Activated CD4-positive, alpha-beta T cell treated with anti-CD3 and anti-CD28 coated beads, Interleukin-2, amount 50 U/mL, for 1 hour (primary cell): ENCODE results near the gene THAP10.
"Not testable (repeated sequence)": the region's sequence is repeated elsewhere in the genome, so short reads cannot be mapped to it uniquely, and the experiment has no call there.

ENCODE experiments used
- DNase-seq: peaks from one replicate; pipeline ENCODE4 v3.0.0-alpha.2; 2020

THAP10 gene

GRCh38 chr15:70892002-70892911 is at the start of gene THAP10, which contains the start of gene LRRC49:
Gene THAP10, minus strand, starts transcription at chr15:70892433. Its CDS starts 161 bp downstream, at chr15:70892272.
Gene LRRC49, plus strand, starts transcription at chr15:70892826. Its CDS starts 69 bp downstream, at chr15:70892895.
- DNase-seq, result no peak

GRCh38 chr15:70936326-70936725 is 44.1 kb upstream of the THAP10 start:
- no peak for DNase-seq

GRCh38 chr15:70935631-70936030 is 43.4 kb upstream of the THAP10 start:
- DNase-seq, result no peak

- DNase-seq, result no peak
These were observed 41.2 kb upstream of the THAP10 start for GRCh38 chr15:70933411-70933810.

GRCh38 chr15:70932397-70932796 is 40.2 kb upstream of the THAP10 start:
- DNase-seq, result no peak

GRCh38 chr15:70931821-70932220 is 39.6 kb upstream of the THAP10 start:
- no peak for DNase-seq

GRCh38 chr15:70926914-70927313 is 34.7 kb upstream of the THAP10 start:
- not testable (repeated sequence) for DNase-seq

- no peak for DNase-seq
These were observed 31.3 kb upstream of the THAP10 start for GRCh38 chr15:70923311-70924080.

- DNase-seq, result no peak
These were observed 29.9 kb upstream of the THAP10 start for GRCh38 chr15:70922119-70922518.

GRCh38 chr15:70920981-70921696 is 28.9 kb upstream of the THAP10 start:
- DNase-seq, result no peak

GRCh38 chr15:70917955-70918354 is 25.7 kb upstream of the THAP10 start:
- no peak for DNase-seq

GRCh38 chr15:70916531-70916930 is 24.3 kb upstream of the THAP10 start:
- no peak for DNase-seq

GRCh38 chr15:70912187-70912586 is 20.0 kb upstream of the THAP10 start:
- DNase-seq, result no peak

GRCh38 chr15:70910958-70911357 is 18.7 kb upstream of the THAP10 start:
- DNase-seq, result no peak

- DNase-seq, result no peak
These were observed 15.7 kb upstream of the THAP10 start for GRCh38 chr15:70907784-70908471.

- DNase-seq, result no peak
These were observed 14.6 kb upstream of the THAP10 start for GRCh38 chr15:70906842-70907241.

- DNase-seq, result no peak
These were observed 9.9 kb upstream of the THAP10 start for GRCh38 chr15:70902107-70902506.

- no peak for DNase-seq
These were observed 803 bp upstream of the THAP10 start for GRCh38 chr15:70892912-70893560.

- no peak for DNase-seq
These were observed 9.9 kb downstream of the THAP10 start for GRCh38 chr15:70882361-70882760.

GRCh38 chr15:70880781-70881180 is 11.5 kb downstream of the THAP10 start:
- no peak for DNase-seq

- DNase-seq, result no peak
These were observed 12.8 kb downstream of the THAP10 start for GRCh38 chr15:70879401-70879800.

GRCh38 chr15:70876683-70877082 is 15.6 kb downstream of the THAP10 start:
- no peak for DNase-seq
